HepG2 (cell line): ENCODE measurements around the gene NEURL3. TPM values are rescaled to one million over a fixed set of nuclear protein-coding genes. Genes with fewer than 3 reads are reported as not detected.

Source experiments
- BCL6 ChIP-seq: IDR thresholded peaks from 2 replicates; pipeline ENCODE4 v1.6.1; 2016; ENCODE audit warnings: missing genetic modification reagents, missing compliant biosample characterization
- CHD2 ChIP-seq: IDR thresholded peaks from 2 replicates; pipeline ENCODE4 v1.6.1; 2011; ENCODE audit warnings: low read depth, low read length, improper control_type of control experiment
- ELF3 ChIP-seq: IDR thresholded peaks from 2 replicates; pipeline ENCODE4 v1.6.1; 2016; ENCODE audit warnings: missing genetic modification reagents, missing compliant biosample characterization
- FIP1L1 ChIP-seq: fragments of 200-400 bp; formaldehyde crosslinking; IDR thresholded peaks from 2 replicates; pipeline ENCODE4 v1.6.1; 2018; ENCODE audit warnings: low read depth, mild to moderate bottlenecking, low read length, moderate library complexity, borderline replicate concordance; ENCODE audit not compliant: insufficient read depth
- GABPB1 ChIP-seq: IDR thresholded peaks from 2 replicates; pipeline ENCODE4 v1.6.1; 2016; ENCODE audit warnings: mild to moderate bottlenecking, missing genetic modification reagents, moderate library complexity, missing compliant biosample characterization
- GMEB1 ChIP-seq: sonication (generic); formaldehyde crosslinking; IDR thresholded peaks from 2 replicates; pipeline ENCODE4 v1.5.1; 2020; ENCODE audit warnings: missing genetic modification reagents, mild to moderate bottlenecking, borderline replicate concordance
- HNRNPH1 ChIP-seq: fragments of 200-400 bp; formaldehyde crosslinking; optimal IDR thresholded peaks from 2 replicates; pipeline ENCODE3; 2017; ENCODE audit warnings: mild to moderate bottlenecking, low read depth, low read length
- MTA1 ChIP-seq: sonication (generic); formaldehyde crosslinking; IDR thresholded peaks from 2 replicates; pipeline ENCODE4 v1.4.0; 2020; ENCODE audit warnings: missing genetic modification reagents, mild to moderate bottlenecking, borderline replicate concordance
- NCOA2 ChIP-seq: sonication (generic); formaldehyde crosslinking; IDR thresholded peaks from 2 replicates; pipeline ENCODE4 v1.8.0; 2022; ENCODE audit warnings: inconsistent platforms
- NFATC3 ChIP-seq: sonication (generic); formaldehyde crosslinking; IDR thresholded peaks from 2 replicates; pipeline ENCODE4 v1.5.1; 2020; ENCODE audit warnings: mild to moderate bottlenecking, missing genetic modification reagents
- NFE2 ChIP-seq: sonication (generic); formaldehyde crosslinking; IDR thresholded peaks from 2 replicates; pipeline ENCODE4 v1.4.0; 2020; ENCODE audit warnings: missing genetic modification reagents
- PHF20 ChIP-seq: sonication (generic); formaldehyde crosslinking; IDR thresholded peaks from 2 replicates; pipeline ENCODE4 v1.5.0; 2020; ENCODE audit warnings: mild to moderate bottlenecking, missing genetic modification reagents
- RFXANK ChIP-seq: IDR thresholded peaks from 2 replicates; pipeline ENCODE4 v1.6.1; 2016
- ZC3H4 ChIP-seq: sonication (generic); formaldehyde crosslinking; IDR thresholded peaks from 2 replicates; pipeline ENCODE4 v1.4.0; 2020; ENCODE audit warnings: missing genetic modification reagents, borderline replicate concordance
- ZNF143 ChIP-seq: sonication (generic); formaldehyde crosslinking; IDR thresholded peaks from 2 replicates; pipeline ENCODE4 v1.4.0; 2020; ENCODE audit warnings: missing genetic modification reagents
- ZNF530 ChIP-seq: sonication (generic); formaldehyde crosslinking; IDR thresholded peaks from 2 replicates; pipeline ENCODE4 v1.5.0; 2020; ENCODE audit warnings: low read depth, mild to moderate bottlenecking, missing genetic modification reagents
- ZNF549 ChIP-seq: sonication (generic); formaldehyde crosslinking; IDR thresholded peaks from 2 replicates; pipeline ENCODE4 v1.5.0; 2020; ENCODE audit warnings: missing genetic modification reagents
- ZNF564 ChIP-seq: sonication (generic); formaldehyde crosslinking; IDR thresholded peaks from 2 replicates; pipeline ENCODE4 v1.8.1; 2023; ENCODE audit warnings: mild to moderate bottlenecking, missing genetic modification reagents
- ZNF740 ChIP-seq: sonication (generic); formaldehyde crosslinking; IDR thresholded peaks from 2 replicates; pipeline ENCODE4 v1.4.0; 2020; ENCODE audit warnings: missing genetic modification reagents
- ZNF781 ChIP-seq: sonication (generic); formaldehyde crosslinking; IDR thresholded peaks from 2 replicates; pipeline ENCODE4 v1.5.1; 2020; ENCODE audit warnings: borderline replicate concordance, mild to moderate bottlenecking, missing genetic modification reagents; ENCODE audit errors: not compliant biosample characterization
- ZNF816 ChIP-seq: sonication (generic); formaldehyde crosslinking; IDR thresholded peaks from 2 replicates; pipeline ENCODE4 v1.8.0; 2022; ENCODE audit warnings: missing genetic modification reagents, mild to moderate bottlenecking, borderline replicate concordance
- ZNF850 ChIP-seq: sonication (generic); formaldehyde crosslinking; conservative IDR thresholded peaks from 2 replicates; pipeline ENCODE4 v1.9.0; 2021; ENCODE audit warnings: mild to moderate bottlenecking, missing genetic modification reagents
- polyA plus RNA-seq, 8 experiments: library from polyadenylated mRNA; depleted of rRNA in 3 of 8; stranded (reverse) in 7 of 8; unstranded in 1 of 8; fragments of >200 nt; fragmentation: Illumina TruSeq in 4 of 8; extraction: Trizol in 4 of 8; gene quantifications; 2 replicates each; pipeline versions ENCODE4 v1.2.1 to v1.2.3, GENCODE V29; 2011 to 2016; ENCODE audit warnings: low read depth in 4 of 8, missing spikeins in 1 of 8, mixed read lengths in 1 of 8; ENCODE audit not compliant: insufficient read depth in 1 of 8
- total RNA-seq, 5 experiments: library from RNA; depleted of rRNA; stranded (reverse); fragments of >200 nt; fragmentation: Illumina TruSeq; extraction: Trizol; gene quantifications; 2 replicates each; pipeline ENCODE4 v1.2.3, GENCODE V29; 2016; ENCODE audit warnings: low read depth in 1 of 5
- TF ChIP-seq, protein P1 (sequence below): sonication (generic); formaldehyde crosslinking; IDR thresholded peaks from 2 replicates; pipeline ENCODE4 v1.4.0; 2020; ENCODE audit warnings: missing genetic modification reagents
- TF ChIP-seq, protein P2 (sequence below): sonication (generic); formaldehyde crosslinking; IDR thresholded peaks from 2 replicates; pipeline ENCODE4 v1.4.0; 2020; ENCODE audit warnings: missing genetic modification reagents

The NEURL3 gene
- total and polyA plus RNA-seq, 2 of the 13 experiments (the other 11 are each of a cell fraction or from before 2014, with no cell fraction given), result 0.16 to 1.2 TPM

DNA sequence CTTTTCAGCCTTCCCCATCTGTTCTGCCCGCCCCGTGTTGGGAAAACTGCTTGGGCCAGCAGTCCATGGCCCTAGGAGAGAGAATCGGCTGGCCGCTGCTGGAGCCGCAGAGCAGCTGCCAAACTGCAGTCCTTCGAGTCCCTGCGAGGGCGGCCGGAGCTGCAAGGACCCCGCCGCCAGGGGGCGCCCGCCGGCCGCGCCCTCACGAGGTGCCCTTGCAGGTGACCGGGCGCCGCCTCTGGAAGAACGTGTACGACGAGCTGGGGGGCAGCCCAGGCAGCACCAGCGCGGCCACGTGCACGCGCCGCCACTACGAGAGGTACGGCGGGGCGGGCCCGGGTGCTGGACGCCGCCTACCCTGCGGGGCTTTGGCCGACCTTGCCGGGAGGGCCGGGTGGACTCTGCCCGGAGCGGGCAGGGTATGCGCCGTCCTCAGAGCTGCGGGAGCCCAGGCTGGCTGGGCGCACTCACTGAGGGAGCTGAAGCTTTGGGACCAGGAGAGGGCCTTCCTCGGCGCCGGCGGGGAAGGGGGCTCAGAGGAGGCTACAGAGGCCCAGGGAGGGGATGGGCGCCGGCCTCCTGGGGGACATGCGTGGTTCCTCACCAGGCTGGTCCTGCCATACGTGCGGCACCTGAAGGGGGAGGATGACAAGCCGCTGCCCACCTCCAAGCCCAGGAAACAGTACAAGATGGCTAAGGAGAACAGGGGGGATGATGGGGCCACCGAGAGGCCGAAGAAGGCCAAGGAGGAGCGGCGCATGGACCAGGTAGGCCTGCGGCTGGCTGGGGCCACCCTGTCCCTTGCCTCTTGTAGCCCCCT is 45.0 kb upstream of the NEURL3 start (continued):
- TF ChIP-seq GMEB1, result peak; percentile 93
- no peak for TF ChIP-seq HNRNPH1
- TF ChIP-seq ZNF740 (CRISPR knock-in tag), result peak; percentile 91
- TF ChIP-seq ELF3 (CRISPR knock-in tag), result peak; percentile 82
- TF ChIP-seq ZNF781, result no peak
- peak; percentile 82 for TF ChIP-seq GABPB1 (CRISPR knock-in tag)
- TF ChIP-seq ZNF143 (CRISPR knock-in tag), result peak; percentile 68; the same call in 1 of the 2 replicates
- TF ChIP-seq, protein P1, sequence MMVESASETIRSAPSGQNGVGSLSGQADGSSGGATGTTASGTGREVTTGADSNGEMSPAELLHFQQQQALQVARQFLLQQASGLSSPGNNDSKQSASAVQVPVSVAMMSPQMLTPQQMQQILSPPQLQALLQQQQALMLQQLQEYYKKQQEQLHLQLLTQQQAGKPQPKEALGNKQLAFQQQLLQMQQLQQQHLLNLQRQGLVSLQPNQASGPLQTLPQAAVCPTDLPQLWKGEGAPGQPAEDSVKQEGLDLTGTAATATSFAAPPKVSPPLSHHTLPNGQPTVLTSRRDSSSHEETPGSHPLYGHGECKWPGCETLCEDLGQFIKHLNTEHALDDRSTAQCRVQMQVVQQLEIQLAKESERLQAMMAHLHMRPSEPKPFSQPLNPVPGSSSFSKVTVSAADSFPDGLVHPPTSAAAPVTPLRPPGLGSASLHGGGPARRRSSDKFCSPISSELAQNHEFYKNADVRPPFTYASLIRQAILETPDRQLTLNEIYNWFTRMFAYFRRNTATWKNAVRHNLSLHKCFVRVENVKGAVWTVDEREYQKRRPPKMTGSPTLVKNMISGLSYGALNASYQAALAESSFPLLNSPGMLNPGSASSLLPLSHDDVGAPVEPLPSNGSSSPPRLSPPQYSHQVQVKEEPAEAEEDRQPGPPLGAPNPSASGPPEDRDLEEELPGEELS (CRISPR knock-in tag), result peak; percentile 71
- peak; percentile 51; the same call in 1 of the 2 replicates for TF ChIP-seq NCOA2
- peak; percentile 25; the same call in 1 of the 2 replicates for TF ChIP-seq ZNF564 (CRISPR knock-in tag)
- peak; percentile 41; the same call in 1 of the 2 replicates for TF ChIP-seq PHF20 (CRISPR knock-in tag)
- TF ChIP-seq ZC3H4 (CRISPR knock-in tag), result 0 out of 2 replicates have a peak, but pooled peaks have one; percentile 14
- TF ChIP-seq NFE2 (CRISPR knock-in tag), result no peak
- TF ChIP-seq BCL6 (CRISPR knock-in tag), result peak; percentile 70
- no peak for TF ChIP-seq FIP1L1
- TF ChIP-seq ZNF530 (CRISPR knock-in tag), result no peak
- no peak for TF ChIP-seq ZNF850 (CRISPR knock-in tag)
- TF ChIP-seq, protein P2, sequence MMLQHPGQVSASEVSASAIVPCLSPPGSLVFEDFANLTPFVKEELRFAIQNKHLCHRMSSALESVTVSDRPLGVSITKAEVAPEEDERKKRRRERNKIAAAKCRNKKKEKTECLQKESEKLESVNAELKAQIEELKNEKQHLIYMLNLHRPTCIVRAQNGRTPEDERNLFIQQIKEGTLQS (CRISPR knock-in tag), result peak; percentile 52; the same call in 1 of the 2 replicates
- no peak for TF ChIP-seq CHD2
- TF ChIP-seq RFXANK, result no peak; the same call in 1 of the 2 replicates
- TF ChIP-seq NFATC3 (CRISPR knock-in tag), result no peak
- 0 out of 2 replicates have a peak, but pooled peaks have one; percentile 58 for TF ChIP-seq ZNF549 (CRISPR knock-in tag)
- no peak for TF ChIP-seq ZNF816 (CRISPR knock-in tag)
- peak; percentile 86 for TF ChIP-seq MTA1
